GM23338 (cell line): ENCODE data around the gene DGKB. TPM values are rescaled to one million over a fixed set of nuclear protein-coding genes. Genes with fewer than 3 reads are reported as not detected.

Experiments used
- ATAC-seq: fragments of 200-7000 bp; cut with Tn5 transposase; 3 replicates; pipeline ENCODE4 v1.9.1; 2020
- DNase-seq: peaks from one replicate; pipeline ENCODE4 v3.0.0-alpha.2; 2015; ENCODE audit warnings: low spot score
- H2AFZ ChIP-seq: fragments of 200-600 bp; sonication (generic); 2 replicates; pipeline ENCODE4 v1.8.0; 2016; ENCODE audit warnings: antibody characterized with exemption, mild to moderate bottlenecking, moderate library complexity
- H3F3A ChIP-seq: fragments of 200-600 bp; sonication (generic); replicated peaks from 2 replicates; pipeline ENCODE4 v1.8.0; 2017; ENCODE audit warnings: antibody characterized with exemption, mixed run types, low read depth
- H3K27ac ChIP-seq: fragments of 200-600 bp; sonication (generic); 2 replicates; pipeline ENCODE4 v1.6.1; 2016; ENCODE audit warnings: low read depth
- H3K27me3 ChIP-seq: fragments of 200-600 bp; sonication (generic); 2 replicates; pipeline ENCODE4 v1.8.0; 2016; ENCODE audit warnings: mild to moderate bottlenecking, mixed run types, moderate library complexity; ENCODE audit not compliant: insufficient read depth
- H3K36me3 ChIP-seq: fragments of 200-600 bp; sonication (generic); 2 replicates; pipeline ENCODE4 v1.8.0; 2016; ENCODE audit warnings: mild to moderate bottlenecking; ENCODE audit not compliant: insufficient read depth
- H3K4me1 ChIP-seq: fragments of 200-600 bp; sonication (generic); 2 replicates; pipeline ENCODE4 v1.8.0; 2016; ENCODE audit warnings: mild to moderate bottlenecking, moderate library complexity; ENCODE audit not compliant: insufficient read depth
- H3K4me2 ChIP-seq: fragments of 200-600 bp; sonication (generic); 2 replicates; pipeline ENCODE4 v1.7.1; 2017; ENCODE audit warnings: mixed run types
- H3K4me3 ChIP-seq: fragments of 200-600 bp; sonication (generic); 2 replicates; pipeline ENCODE4 v1.6.1; 2016; ENCODE audit warnings: mixed run types
- H3K79me2 ChIP-seq: fragments of 200-600 bp; sonication (generic); replicated peaks from 2 replicates; pipeline ENCODE4 v1.8.0; 2017; ENCODE audit warnings: mild to moderate bottlenecking; ENCODE audit not compliant: insufficient read depth
- H3K9me2 ChIP-seq: fragments of 200-600 bp; sonication (generic); 2 replicates; pipeline ENCODE4 v1.8.0; 2017; ENCODE audit not compliant: insufficient read depth
- H4K20me1 ChIP-seq: fragments of 200-600 bp; sonication (generic); replicated peaks from 2 replicates; pipeline ENCODE4 v1.8.0; 2017; ENCODE audit warnings: mild to moderate bottlenecking; ENCODE audit not compliant: insufficient read depth
- H3K27ac Mint-ChIP-seq: 2 replicates; pipeline ENCODE4 v1.8.0; 2020; ENCODE audit warnings: inconsistent platforms, mild to moderate bottlenecking, moderate library complexity, mixed read lengths
- H3K27me3 Mint-ChIP-seq: 3 replicates; pipeline ENCODE4 v1.8.0; 2022; ENCODE audit warnings: low read depth, mild to moderate bottlenecking, moderate library complexity, mixed read lengths, inconsistent platforms; ENCODE audit not compliant: insufficient read depth, poor library complexity
- H3K36me3 Mint-ChIP-seq: 3 replicates; pipeline ENCODE4 v1.8.0; 2021; ENCODE audit warnings: low read depth, mild to moderate bottlenecking, inconsistent platforms, moderate library complexity, mixed read lengths
- H3K4me1 Mint-ChIP-seq: 3 replicates; pipeline ENCODE4 v1.8.0; 2020; ENCODE audit warnings: mild to moderate bottlenecking, inconsistent platforms, mixed read lengths
- H3K4me3 Mint-ChIP-seq: 3 replicates; pipeline ENCODE4 v1.8.0; 2021; ENCODE audit warnings: moderate library complexity, mild to moderate bottlenecking, inconsistent platforms, mixed read lengths
- H3K9me3 Mint-ChIP-seq: 3 replicates; pipeline ENCODE4 v1.8.0; 2020; ENCODE audit warnings: moderate library complexity, mild to moderate bottlenecking, inconsistent platforms, mixed read lengths
- CREB1 ChIP-seq: fragments of 250-450 bp; sonication (Bioruptor Pico); IDR thresholded peaks from 2 replicates; pipeline ENCODE4 v1.5.0; 2020; ENCODE audit warnings: low read depth, mild to moderate bottlenecking, moderate library complexity
- EZH2 ChIP-seq: fragments of 200-600 bp; sonication (generic); IDR thresholded peaks from one replicate; pipeline ENCODE4 v1.8.0; 2017; ENCODE audit warnings: antibody characterized with exemption, mild to moderate bottlenecking, low read depth; ENCODE audit not compliant: unreplicated experiment
- EZH2phosphoT487 ChIP-seq: fragments of 200-600 bp; sonication (generic); IDR thresholded peaks from one replicate; pipeline ENCODE4 v1.8.1; 2018; ENCODE audit warnings: antibody characterized with exemption; ENCODE audit not compliant: unreplicated experiment
- JUNB ChIP-seq: IDR thresholded peaks from one replicate; pipeline ENCODE4 v1.6.1; 2016; ENCODE audit warnings: antibody characterized with exemption; ENCODE audit not compliant: unreplicated experiment
- NANOG ChIP-seq: IDR thresholded peaks from 2 replicates; pipeline ENCODE4 v1.6.1; 2016; ENCODE audit warnings: antibody characterized with exemption, borderline replicate concordance
- POLR2AphosphoS5 ChIP-seq: IDR thresholded peaks from 2 replicates; pipeline ENCODE4 v1.6.1; 2016; ENCODE audit warnings: antibody characterized with exemption, low read depth
- STAT1 ChIP-seq: IDR thresholded peaks from one replicate; pipeline ENCODE4 v1.6.1; 2016; ENCODE audit warnings: antibody characterized with exemption; ENCODE audit not compliant: unreplicated experiment
- ZNF114 ChIP-seq: fragments of 250-450 bp; sonication (Bioruptor Pico); IDR thresholded peaks from 2 replicates; pipeline ENCODE4 v1.5.0; 2020; ENCODE audit warnings: mild to moderate bottlenecking, moderate library complexity
- ZNF331 ChIP-seq: fragments of 250-450 bp; sonication (Bioruptor Pico); IDR thresholded peaks from 2 replicates; pipeline ENCODE4 v1.5.0; 2020; ENCODE audit warnings: low read depth, mild to moderate bottlenecking, moderate library complexity
- polyA plus RNA-seq: library from polyadenylated mRNA; unstranded; fragments of >200 nt; fragmentation: Nextera tagmentation; extraction: Ambion mirVana; gene quantifications from 2 replicates; pipeline ENCODE4 v1.2.1, GENCODE V29; 2016
- total RNA-seq: library from RNA; depleted of rRNA; stranded (reverse); fragments of >200 nt; shearing (Covaris generic); gene quantifications from 2 replicates; pipeline ENCODE4 v1.2.3, GENCODE V29; 2014
- TF ChIP-seq, protein P1 (sequence below), 2 experiments: fragments of 200-600 bp in 1 of 2; sonication (generic) in 1 of 2; conservative IDR thresholded peaks; 2 replicates each; pipeline versions ENCODE4 v1.5.1 to v1.6.1; 2016 to 2017; ENCODE audit warnings: antibody characterized with exemption in 2 of 2, low read depth in 2 of 2, mild to moderate bottlenecking in 2 of 2, moderate library complexity in 1 of 2
- TF ChIP-seq, protein P2 (sequence below): IDR thresholded peaks from 2 replicates; pipeline ENCODE4 v1.6.1; 2016; ENCODE audit warnings: antibody characterized with exemption
- TF ChIP-seq, protein P3 (sequence below): IDR thresholded peaks from one replicate; pipeline ENCODE4 v1.6.1; 2018; ENCODE audit warnings: antibody characterized with exemption; ENCODE audit not compliant: unreplicated experiment
- TF ChIP-seq, protein P4 (sequence below): fragments of 250-450 bp; sonication (Bioruptor Pico); IDR thresholded peaks from 2 replicates; pipeline ENCODE4 v1.5.0; 2020; ENCODE audit warnings: mild to moderate bottlenecking, moderate library complexity

DGKB gene
- total and polyA plus RNA-seq, 2 experiments from 2014 or later: 4.8 to 11.5 TPM

DNA sequence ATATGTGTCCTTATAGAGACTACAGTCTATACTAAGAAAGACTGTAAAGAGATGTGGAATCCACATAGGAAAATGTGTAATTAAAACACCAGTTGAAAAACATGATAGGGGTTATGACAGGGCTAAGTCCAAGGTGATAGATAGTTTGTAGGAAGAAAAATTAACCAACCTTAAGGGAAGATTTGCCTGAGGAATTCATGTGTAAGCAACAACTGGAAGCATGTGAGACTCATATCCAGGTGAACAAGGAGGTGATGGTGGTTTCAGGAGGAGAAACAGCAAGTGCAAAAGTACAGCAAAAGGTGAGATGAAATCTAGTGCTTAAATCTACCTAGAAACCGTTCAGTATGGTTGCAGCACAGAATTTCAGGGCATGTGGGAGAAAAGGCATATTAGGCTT lies 696.4 kb downstream of the DGKB start:
- no peak overlapping the region for H3K27ac ChIP-seq
- H4K20me1 ChIP-seq: no peaks in the 10 kb centered on the region
- H3K4me1 ChIP-seq: no peaks in the 10 kb centered on the region
- H3K27ac Mint-ChIP-seq: no peak overlapping the region
- DNase-seq (no peak), ATAC-seq (no peak)
- no peak overlapping the region for H3K4me2 ChIP-seq
- no peaks in the 10 kb centered on the region for H3K27me3 Mint-ChIP-seq
- no peaks in the 10 kb centered on the region for H3K36me3 ChIP-seq
- no peaks in the 10 kb centered on the region for H3K27me3 ChIP-seq
- peaks cover 3% of the 10 kb centered on the region; the same call in 2 of the 3 replicates for H3K4me1 Mint-ChIP-seq
- no peak overlapping the region for H3K4me3 ChIP-seq
- no peak overlapping the region for H2AFZ ChIP-seq
- TF ChIP-seq JUNB (no peak), CREB1 (no peak), NANOG (no peak), EZH2phosphoT487 (no peak), POLR2AphosphoS5 (no peak), EZH2 (no peak), STAT1 (no peak), ZNF114 (CRISPR knock-in tag) (no peak), ZNF331 (CRISPR knock-in tag) (no peak)
- TF ChIP-seq, protein P1, sequence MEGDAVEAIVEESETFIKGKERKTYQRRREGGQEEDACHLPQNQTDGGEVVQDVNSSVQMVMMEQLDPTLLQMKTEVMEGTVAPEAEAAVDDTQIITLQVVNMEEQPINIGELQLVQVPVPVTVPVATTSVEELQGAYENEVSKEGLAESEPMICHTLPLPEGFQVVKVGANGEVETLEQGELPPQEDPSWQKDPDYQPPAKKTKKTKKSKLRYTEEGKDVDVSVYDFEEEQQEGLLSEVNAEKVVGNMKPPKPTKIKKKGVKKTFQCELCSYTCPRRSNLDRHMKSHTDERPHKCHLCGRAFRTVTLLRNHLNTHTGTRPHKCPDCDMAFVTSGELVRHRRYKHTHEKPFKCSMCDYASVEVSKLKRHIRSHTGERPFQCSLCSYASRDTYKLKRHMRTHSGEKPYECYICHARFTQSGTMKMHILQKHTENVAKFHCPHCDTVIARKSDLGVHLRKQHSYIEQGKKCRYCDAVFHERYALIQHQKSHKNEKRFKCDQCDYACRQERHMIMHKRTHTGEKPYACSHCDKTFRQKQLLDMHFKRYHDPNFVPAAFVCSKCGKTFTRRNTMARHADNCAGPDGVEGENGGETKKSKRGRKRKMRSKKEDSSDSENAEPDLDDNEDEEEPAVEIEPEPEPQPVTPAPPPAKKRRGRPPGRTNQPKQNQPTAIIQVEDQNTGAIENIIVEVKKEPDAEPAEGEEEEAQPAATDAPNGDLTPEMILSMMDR (conservative IDR thresholded peaks at IDR 0.05; ENCODE audit: low read depth in 2 of 2): no peak
- TF ChIP-seq, protein P2, sequence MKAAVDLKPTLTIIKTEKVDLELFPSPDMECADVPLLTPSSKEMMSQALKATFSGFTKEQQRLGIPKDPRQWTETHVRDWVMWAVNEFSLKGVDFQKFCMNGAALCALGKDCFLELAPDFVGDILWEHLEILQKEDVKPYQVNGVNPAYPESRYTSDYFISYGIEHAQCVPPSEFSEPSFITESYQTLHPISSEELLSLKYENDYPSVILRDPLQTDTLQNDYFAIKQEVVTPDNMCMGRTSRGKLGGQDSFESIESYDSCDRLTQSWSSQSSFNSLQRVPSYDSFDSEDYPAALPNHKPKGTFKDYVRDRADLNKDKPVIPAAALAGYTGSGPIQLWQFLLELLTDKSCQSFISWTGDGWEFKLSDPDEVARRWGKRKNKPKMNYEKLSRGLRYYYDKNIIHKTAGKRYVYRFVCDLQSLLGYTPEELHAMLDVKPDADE: no peak
- TF ChIP-seq, protein P3, sequence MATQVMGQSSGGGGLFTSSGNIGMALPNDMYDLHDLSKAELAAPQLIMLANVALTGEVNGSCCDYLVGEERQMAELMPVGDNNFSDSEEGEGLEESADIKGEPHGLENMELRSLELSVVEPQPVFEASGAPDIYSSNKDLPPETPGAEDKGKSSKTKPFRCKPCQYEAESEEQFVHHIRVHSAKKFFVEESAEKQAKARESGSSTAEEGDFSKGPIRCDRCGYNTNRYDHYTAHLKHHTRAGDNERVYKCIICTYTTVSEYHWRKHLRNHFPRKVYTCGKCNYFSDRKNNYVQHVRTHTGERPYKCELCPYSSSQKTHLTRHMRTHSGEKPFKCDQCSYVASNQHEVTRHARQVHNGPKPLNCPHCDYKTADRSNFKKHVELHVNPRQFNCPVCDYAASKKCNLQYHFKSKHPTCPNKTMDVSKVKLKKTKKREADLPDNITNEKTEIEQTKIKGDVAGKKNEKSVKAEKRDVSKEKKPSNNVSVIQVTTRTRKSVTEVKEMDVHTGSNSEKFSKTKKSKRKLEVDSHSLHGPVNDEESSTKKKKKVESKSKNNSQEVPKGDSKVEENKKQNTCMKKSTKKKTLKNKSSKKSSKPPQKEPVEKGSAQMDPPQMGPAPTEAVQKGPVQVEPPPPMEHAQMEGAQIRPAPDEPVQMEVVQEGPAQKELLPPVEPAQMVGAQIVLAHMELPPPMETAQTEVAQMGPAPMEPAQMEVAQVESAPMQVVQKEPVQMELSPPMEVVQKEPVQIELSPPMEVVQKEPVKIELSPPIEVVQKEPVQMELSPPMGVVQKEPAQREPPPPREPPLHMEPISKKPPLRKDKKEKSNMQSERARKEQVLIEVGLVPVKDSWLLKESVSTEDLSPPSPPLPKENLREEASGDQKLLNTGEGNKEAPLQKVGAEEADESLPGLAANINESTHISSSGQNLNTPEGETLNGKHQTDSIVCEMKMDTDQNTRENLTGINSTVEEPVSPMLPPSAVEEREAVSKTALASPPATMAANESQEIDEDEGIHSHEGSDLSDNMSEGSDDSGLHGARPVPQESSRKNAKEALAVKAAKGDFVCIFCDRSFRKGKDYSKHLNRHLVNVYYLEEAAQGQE: no peak
- TF ChIP-seq, protein P4, sequence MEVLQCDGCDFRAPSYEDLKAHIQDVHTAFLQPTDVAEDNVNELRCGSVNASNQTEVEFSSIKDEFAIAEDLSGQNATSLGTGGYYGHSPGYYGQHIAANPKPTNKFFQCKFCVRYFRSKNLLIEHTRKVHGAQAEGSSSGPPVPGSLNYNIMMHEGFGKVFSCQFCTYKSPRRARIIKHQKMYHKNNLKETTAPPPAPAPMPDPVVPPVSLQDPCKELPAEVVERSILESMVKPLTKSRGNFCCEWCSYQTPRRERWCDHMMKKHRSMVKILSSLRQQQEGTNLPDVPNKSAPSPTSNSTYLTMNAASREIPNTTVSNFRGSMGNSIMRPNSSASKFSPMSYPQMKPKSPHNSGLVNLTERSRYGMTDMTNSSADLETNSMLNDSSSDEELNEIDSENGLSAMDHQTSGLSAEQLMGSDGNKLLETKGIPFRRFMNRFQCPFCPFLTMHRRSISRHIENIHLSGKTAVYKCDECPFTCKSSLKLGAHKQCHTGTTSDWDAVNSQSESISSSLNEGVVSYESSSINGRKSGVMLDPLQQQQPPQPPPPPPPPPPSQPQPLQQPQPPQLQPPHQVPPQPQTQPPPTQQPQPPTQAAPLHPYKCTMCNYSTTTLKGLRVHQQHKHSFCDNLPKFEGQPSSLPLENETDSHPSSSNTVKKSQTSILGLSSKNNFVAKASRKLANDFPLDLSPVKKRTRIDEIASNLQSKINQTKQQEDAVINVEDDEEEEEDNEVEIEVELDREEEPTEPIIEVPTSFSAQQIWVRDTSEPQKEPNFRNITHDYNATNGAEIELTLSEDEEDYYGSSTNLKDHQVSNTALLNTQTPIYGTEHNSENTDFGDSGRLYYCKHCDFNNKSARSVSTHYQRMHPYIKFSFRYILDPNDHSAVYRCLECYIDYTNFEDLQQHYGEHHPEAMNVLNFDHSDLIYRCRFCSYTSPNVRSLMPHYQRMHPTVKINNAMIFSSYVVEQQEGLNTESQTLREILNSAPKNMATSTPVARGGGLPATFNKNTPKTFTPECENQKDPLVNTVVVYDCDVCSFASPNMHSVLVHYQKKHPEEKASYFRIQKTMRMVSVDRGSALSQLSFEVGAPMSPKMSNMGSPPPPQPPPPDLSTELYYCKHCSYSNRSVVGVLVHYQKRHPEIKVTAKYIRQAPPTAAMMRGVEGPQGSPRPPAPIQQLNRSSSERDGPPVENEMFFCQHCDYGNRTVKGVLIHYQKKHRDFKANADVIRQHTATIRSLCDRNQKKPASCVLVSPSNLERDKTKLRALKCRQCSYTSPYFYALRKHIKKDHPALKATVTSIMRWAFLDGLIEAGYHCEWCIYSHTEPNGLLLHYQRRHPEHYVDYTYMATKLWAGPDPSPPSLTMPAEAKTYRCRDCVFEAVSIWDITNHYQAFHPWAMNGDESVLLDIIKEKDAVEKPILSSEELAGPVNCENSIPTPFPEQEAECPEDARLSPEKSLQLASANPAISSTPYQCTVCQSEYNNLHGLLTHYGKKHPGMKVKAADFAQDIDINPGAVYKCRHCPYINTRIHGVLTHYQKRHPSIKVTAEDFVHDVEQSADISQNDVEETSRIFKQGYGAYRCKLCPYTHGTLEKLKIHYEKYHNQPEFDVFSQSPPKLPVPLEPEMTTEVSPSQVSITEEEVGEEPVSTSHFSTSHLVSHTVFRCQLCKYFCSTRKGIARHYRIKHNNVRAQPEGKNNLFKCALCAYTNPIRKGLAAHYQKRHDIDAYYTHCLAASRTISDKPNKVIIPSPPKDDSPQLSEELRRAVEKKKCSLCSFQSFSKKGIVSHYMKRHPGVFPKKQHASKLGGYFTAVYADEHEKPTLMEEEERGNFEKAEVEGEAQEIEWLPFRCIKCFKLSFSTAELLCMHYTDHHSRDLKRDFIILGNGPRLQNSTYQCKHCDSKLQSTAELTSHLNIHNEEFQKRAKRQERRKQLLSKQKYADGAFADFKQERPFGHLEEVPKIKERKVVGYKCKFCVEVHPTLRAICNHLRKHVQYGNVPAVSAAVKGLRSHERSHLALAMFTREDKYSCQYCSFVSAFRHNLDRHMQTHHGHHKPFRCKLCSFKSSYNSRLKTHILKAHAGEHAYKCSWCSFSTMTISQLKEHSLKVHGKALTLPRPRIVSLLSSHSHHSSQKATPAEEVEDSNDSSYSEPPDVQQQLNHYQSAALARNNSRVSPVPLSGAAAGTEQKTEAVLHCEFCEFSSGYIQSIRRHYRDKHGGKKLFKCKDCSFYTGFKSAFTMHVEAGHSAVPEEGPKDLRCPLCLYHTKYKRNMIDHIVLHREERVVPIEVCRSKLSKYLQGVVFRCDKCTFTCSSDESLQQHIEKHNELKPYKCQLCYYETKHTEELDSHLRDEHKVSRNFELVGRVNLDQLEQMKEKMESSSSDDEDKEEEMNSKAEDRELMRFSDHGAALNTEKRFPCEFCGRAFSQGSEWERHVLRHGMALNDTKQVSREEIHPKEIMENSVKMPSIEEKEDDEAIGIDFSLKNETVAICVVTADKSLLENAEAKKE (CRISPR knock-in tag): no peak
- H3K9me3 Mint-ChIP-seq: no peaks in the 10 kb centered on the region
- no peak overlapping the region for H3K4me3 Mint-ChIP-seq
- no peaks in the 10 kb centered on the region for H3K36me3 Mint-ChIP-seq
- H3F3A ChIP-seq: no peaks in the 10 kb centered on the region
- H3K9me2 ChIP-seq: 0 out of 2 replicates have a peak, but pooled peaks cover 4% of the 10 kb centered on the region
- no peaks in the 10 kb centered on the region for H3K79me2 ChIP-seq
